Measurements from ENCODE around the gene AKIRIN2. TPM values are rescaled to one million over a fixed set of nuclear protein-coding genes. Genes with fewer than 3 reads are reported as not detected.

The AKIRIN2 gene
- total and polyA plus RNA-seq, 2 donors (not counting 3 experiments of a cell fraction or from before 2014, with no cell fraction given) = 19.0 to 46.4 TPM

GRCh38 chr6:87628881-87629280 lies 73.2 kb downstream of the AKIRIN2 start:
- H4K20me1 ChIP-seq (replicated peaks; ENCODE audit: control insufficient read depth, extremely low read depth, insufficient read depth, low read length) = no peaks in the 10 kb centered on the region
- DNase-seq (ENCODE audit: low read depth, low spot score) (no peak), FAIRE-seq (no peak)
- CTCF ChIA-PET = interaction anchor here (2.7 kb wide), 1 partner anchor 8 kb away, joined by 8 read pairs; no protein-coding TSS in a partner anchor
- no peak overlapping the region for H3K4me3 ChIP-seq (replicated peaks in 1 of 3; ENCODE audit: insufficient read depth in 1 of 3, low read depth in 1 of 3, low read length in 3 of 3)
- H3K4me2 ChIP-seq (ENCODE audit: insufficient read depth, low read length) = no peak overlapping the region
- H3K27me3 ChIP-seq (ENCODE audit: control insufficient read depth in 2 of 2, insufficient read depth in 2 of 2, low read length in 2 of 2) = no peaks in the 10 kb centered on the region
- BruUV-seq (replicated peaks) = no TSS peak
- H3K36me3 ChIP-seq (ENCODE audit: control insufficient read depth in 2 of 2, extremely low read depth in 1 of 2, insufficient read depth in 2 of 2, low read length in 2 of 2) = no peaks in the 10 kb centered on the region
- intact Hi-C loops (cut with micrococcal nuclease) (no loop called here), dilution Hi-C loops (cut with MboI; ENCODE audit: extremely low pct_ligation_motif_present, low sequenced_read_pairs) (no loop called here)
- POLR2A ChIA-PET = no interaction called here
- H3K4me1 ChIP-seq (ENCODE audit: control insufficient read depth, extremely low read depth, insufficient read depth, low read length) = no peaks in the 10 kb centered on the region
- H3K9me1 ChIP-seq (replicated peaks; ENCODE audit: control insufficient read depth, extremely low read depth, insufficient read depth, low read length) = no peaks in the 10 kb centered on the region
- H3K9ac ChIP-seq (replicated peaks; ENCODE audit: extremely low read depth, insufficient read depth, low read length) = no peak overlapping the region
- no peak for TF ChIP-seq GATA2 (IDR thresholded peaks at IDR 0.05; ENCODE audit: insufficient read depth, insufficient read length, low read depth, low read length)
- no peak for TF ChIP-seq FOS (IDR thresholded peaks at IDR 0.05; ENCODE audit: borderline replicate concordance, insufficient read depth, low read length)
- TF ChIP-seq POLR2A (IDR thresholded peaks at IDR 0.05; ENCODE audit: low read depth, low read length) = no peak
- no peak for TF ChIP-seq MAX (IDR thresholded peaks at IDR 0.05; ENCODE audit: insufficient read depth, insufficient read length)
- no peak for TF ChIP-seq POLR2AphosphoS5 (IDR thresholded peaks at IDR 0.05; ENCODE audit: insufficient read depth, low read depth, low read length)
- TF ChIP-seq JUN (IDR thresholded peaks at IDR 0.05; ENCODE audit: borderline replicate concordance, insufficient read depth, insufficient read length, low read depth) = no peak
- TF ChIP-seq CTCF (IDR thresholded peaks at IDR 0.05; ENCODE audit: extremely low read depth in 1 of 2, insufficient read depth in 1 of 2, low read depth in 1 of 2, low read length in 2 of 2) = no peak
- no peak for TF ChIP-seq EZH2 (IDR thresholded peaks at IDR 0.05; ENCODE audit: borderline replicate concordance, low read depth, low read length, severe bottlenecking)
- TF ChIP-seq MYC (IDR thresholded peaks at IDR 0.05; ENCODE audit: low read depth, low read length) = no peak
- no peaks in the 10 kb centered on the region for H3K79me2 ChIP-seq (ENCODE audit: control insufficient read depth, insufficient read depth, low read length)
- no peak overlapping the region for H3K27ac ChIP-seq (ENCODE audit: insufficient read depth, low read depth, low read length)
- no peaks in the 10 kb centered on the region for H3K9me3 ChIP-seq (replicated peaks; ENCODE audit: control insufficient read depth, insufficient read depth, low read length)
- H2AFZ ChIP-seq (ENCODE audit: low read depth, low read length) = no peak overlapping the region

Data from endothelial cell of umbilical vein (primary cell).